GM23248 (cell line): ENCODE data around the gene EVI2A. TPM values are rescaled to one million over a fixed set of nuclear protein-coding genes. Genes with fewer than 3 reads are reported as not detected.
A peak's percentile ranks its signal among the peaks of the same experiment; 100 is the strongest.
"Not testable (repeated sequence)": the region's sequence is repeated elsewhere in the genome, so short reads cannot be mapped to it uniquely, and the experiment has no call there.

Experiments
- DNase-seq: peaks from one replicate; pipeline ENCODE4 v3.0.0-alpha.2; 2015
- H2AFZ ChIP-seq: fragments of 200-600 bp; sonication (generic); 2 replicates; pipeline ENCODE4 v1.6.1; 2016; ENCODE audit warnings: antibody characterized with exemption
- H3F3A ChIP-seq: fragments of 200-600 bp; sonication (generic); 2 replicates; pipeline ENCODE4 v1.6.1; 2016; ENCODE audit warnings: mild to moderate bottlenecking, antibody characterized with exemption, mixed run types; ENCODE audit not compliant: insufficient read depth
- H3K27ac ChIP-seq: fragments of 200-600 bp; sonication (generic); 2 replicates; pipeline ENCODE4 v1.5.1; 2016; ENCODE audit warnings: mild to moderate bottlenecking
- H3K27me3 ChIP-seq: fragments of 200-600 bp; sonication (generic); replicated peaks from 2 replicates; pipeline ENCODE4 v1.6.1; 2016; ENCODE audit warnings: mild to moderate bottlenecking; ENCODE audit not compliant: insufficient read depth
- H3K36me3 ChIP-seq: fragments of 200-600 bp; sonication (generic); 2 replicates; pipeline ENCODE4 v1.6.1; 2016; ENCODE audit warnings: low read depth, mild to moderate bottlenecking
- H3K4me1 ChIP-seq: fragments of 200-600 bp; sonication (generic); 2 replicates; pipeline ENCODE4 v1.6.1; 2016; ENCODE audit warnings: mild to moderate bottlenecking; ENCODE audit not compliant: insufficient read depth
- H3K4me2 ChIP-seq: fragments of 200-600 bp; sonication (generic); one replicate; pipeline ENCODE4 v1.6.1; 2016; ENCODE audit warnings: mild to moderate bottlenecking; ENCODE audit not compliant: unreplicated experiment
- H3K4me3 ChIP-seq: fragments of 200-600 bp; sonication (generic); 2 replicates; pipeline ENCODE4 v1.5.1; 2016; ENCODE audit warnings: mild to moderate bottlenecking
- H3K79me2 ChIP-seq: fragments of 200-600 bp; sonication (generic); 2 replicates; pipeline ENCODE4 v1.6.1; 2016; ENCODE audit warnings: mild to moderate bottlenecking; ENCODE audit not compliant: insufficient read depth
- H3K9ac ChIP-seq: fragments of 200-600 bp; sonication (generic); 2 replicates; pipeline ENCODE4 v1.6.1; 2016; ENCODE audit warnings: mild to moderate bottlenecking
- H3K9me2 ChIP-seq: fragments of 200-600 bp; sonication (generic); 2 replicates; pipeline ENCODE4 v1.6.1; 2016; ENCODE audit warnings: mixed run types, mild to moderate bottlenecking, moderate library complexity; ENCODE audit not compliant: insufficient read depth
- H3K9me3 ChIP-seq: fragments of 200-600 bp; sonication (generic); one replicate; pipeline ENCODE4 v1.6.1; 2017; ENCODE audit warnings: low read depth
- H4K20me1 ChIP-seq: fragments of 200-600 bp; sonication (generic); 2 replicates; pipeline ENCODE4 v1.6.0; 2016; ENCODE audit not compliant: insufficient read depth
- EZH2 ChIP-seq: fragments of 200-600 bp; sonication (generic); IDR thresholded peaks from 2 replicates; pipeline ENCODE4 v1.6.1; 2018; ENCODE audit warnings: antibody characterized with exemption, mild to moderate bottlenecking; ENCODE audit not compliant: insufficient read depth, poor library complexity, severe bottlenecking
- EZH2phosphoT487 ChIP-seq: fragments of 200-600 bp; sonication (generic); IDR thresholded peaks from 2 replicates; pipeline ENCODE4 v1.6.1; 2018; ENCODE audit warnings: antibody characterized with exemption, moderate library complexity, mild to moderate bottlenecking, low read depth; ENCODE audit not compliant: insufficient read depth
- WGBS, 2 experiments: methylation state at CpG; one replicate each; pipeline ENCODE4 v1.1.6; 2015 to 2017; ENCODE audit warnings: low lambda C conversion rate in 2 of 2, low coverage in 1 of 2; ENCODE audit errors: missing lambda C conversion rate in 2 of 2; 5-methylcytosine and 5-hydroxymethylcytosine counted together
- in situ Hi-C: fragments of 300-500 bp; cut with MboI; formaldehyde crosslinking; loops from 2 replicates; pipeline ENCODE4 v1.15.0; 2020
- polyA plus RNA-seq: library from polyadenylated mRNA; unstranded; fragments of >200 nt; fragmentation: Nextera tagmentation; extraction: Ambion mirVana; gene quantifications from 2 replicates; pipeline ENCODE4 v1.2.1, GENCODE V29; 2016
- total RNA-seq: library from RNA; depleted of rRNA; stranded (reverse); fragments of >200 nt; shearing (Covaris generic); gene quantifications from 2 replicates; pipeline ENCODE4 v1.2.3, GENCODE V29; 2014

The EVI2A gene
- total and polyA plus RNA-seq, 2 experiments from 2014 or later: 0.40 to 0.86 TPM

GRCh38 chr17:31318851-31319661, 2.4 kb downstream of the EVI2A start:
- WGBS, 2 experiments: 92 to 98% methylated on average over 5 of the region's 5 CpGs
- no peak overlapping the region for H3K4me3 ChIP-seq
- no peak overlapping the region for H2AFZ ChIP-seq
- no peaks in the 10 kb centered on the region for H4K20me1 ChIP-seq
- H3K36me3 ChIP-seq: no peaks in the 10 kb centered on the region
- peaks cover 24% of the 10 kb centered on the region for H3F3A ChIP-seq
- no peak for DNase-seq
- TF ChIP-seq EZH2: no peak
- no peak for TF ChIP-seq EZH2phosphoT487
- no peaks in the 10 kb centered on the region for H3K9me3 ChIP-seq
- H3K27ac ChIP-seq: no peak overlapping the region
- in situ Hi-C loops: no loop called here
- no peaks in the 10 kb centered on the region for H3K27me3 ChIP-seq
- no peak overlapping the region for H3K4me2 ChIP-seq
- H3K4me1 ChIP-seq: peaks cover 26% of the 10 kb centered on the region
- no peak overlapping the region for H3K9ac ChIP-seq
- 0 out of 2 replicates have a peak, but pooled peaks cover 6% of the 10 kb centered on the region for H3K79me2 ChIP-seq
- no peaks in the 10 kb centered on the region for H3K9me2 ChIP-seq

DNA sequence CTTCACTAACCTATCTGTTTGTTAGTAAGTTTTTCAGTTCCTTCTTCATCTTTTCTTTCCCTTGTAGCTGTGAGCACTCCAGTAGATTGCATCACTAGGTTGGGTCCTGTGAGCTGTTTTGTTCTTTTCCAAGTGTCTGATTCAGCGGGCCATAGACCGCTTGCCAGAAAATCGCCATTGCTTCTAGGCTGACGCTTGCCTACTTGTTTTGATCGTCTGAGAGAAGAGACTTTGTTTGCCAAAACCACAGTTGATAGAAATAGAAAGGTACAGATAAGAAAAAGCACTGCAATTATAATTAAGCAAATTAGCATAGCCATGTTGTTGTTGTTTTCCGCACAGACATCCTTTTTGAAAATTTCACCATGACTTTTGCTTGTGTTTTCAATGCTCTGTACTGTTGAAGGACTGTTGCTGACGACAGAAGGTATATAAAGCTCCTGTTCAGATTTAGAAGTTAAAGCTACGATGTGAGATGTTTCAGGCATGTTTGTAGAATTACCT, 3.1 kb downstream of the EVI2A start:
- no peaks in the 10 kb centered on the region for H4K20me1 ChIP-seq
- WGBS, 2 experiments: 79 to 87% methylated on average over 8 of the region's 8 CpGs
- no peaks in the 10 kb centered on the region for H3K27me3 ChIP-seq
- TF ChIP-seq EZH2phosphoT487: no peak
- TF ChIP-seq EZH2: no peak
- H3K4me2 ChIP-seq: no peak overlapping the region
- no peaks in the 10 kb centered on the region for H3K9me3 ChIP-seq
- peak; percentile 45 for DNase-seq
- H3K27ac ChIP-seq: no peak overlapping the region
- in situ Hi-C loops: no loop called here
- peaks cover 33% of the 10 kb centered on the region for H3K4me1 ChIP-seq
- no peaks in the 10 kb centered on the region for H3K9me2 ChIP-seq
- H3K36me3 ChIP-seq: no peaks in the 10 kb centered on the region
- H3K79me2 ChIP-seq: 0 out of 2 replicates have a peak, but pooled peaks cover 6% of the 10 kb centered on the region
- no peak overlapping the region for H3K4me3 ChIP-seq
- peaks cover 30% of the 10 kb centered on the region for H3F3A ChIP-seq
- no peak overlapping the region for H2AFZ ChIP-seq
- no peak overlapping the region for H3K9ac ChIP-seq

DNA sequence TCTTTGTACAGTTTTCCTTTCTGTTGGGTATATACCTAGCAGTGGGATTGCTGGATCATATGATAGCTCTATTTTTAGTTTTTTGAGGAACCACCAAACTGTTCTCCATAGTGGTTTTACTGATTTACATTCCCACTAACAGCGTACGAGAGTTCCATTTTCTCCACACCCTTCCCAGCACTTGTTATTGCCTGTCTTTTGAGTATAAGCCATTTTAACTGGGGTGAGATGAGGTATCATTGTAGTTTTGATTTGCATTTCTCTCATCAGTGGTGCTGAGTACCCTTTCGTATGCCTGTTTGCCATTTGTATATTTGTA, 6.7 kb downstream of the EVI2A start:
- peak overlapping the region; percentile 48 for H3K27ac ChIP-seq
- H2AFZ ChIP-seq: no peak overlapping the region
- no peaks in the 10 kb centered on the region for H3K36me3 ChIP-seq
- in situ Hi-C loops: no loop called here
- H3K4me2 ChIP-seq: no peak overlapping the region
- no peak for DNase-seq
- no peaks in the 10 kb centered on the region for H4K20me1 ChIP-seq
- peaks cover 17% of the 10 kb centered on the region for H3F3A ChIP-seq
- WGBS, 2 experiments: 95 to 97% methylated on average over 3 of the region's 3 CpGs
- 0 out of 2 replicates have a peak, but pooled peaks cover 6% of the 10 kb centered on the region for H3K79me2 ChIP-seq
- no peak for TF ChIP-seq EZH2phosphoT487
- no peak for TF ChIP-seq EZH2
- no peak overlapping the region for H3K9ac ChIP-seq
- no peak overlapping the region for H3K4me3 ChIP-seq
- peaks cover 16% of the 10 kb centered on the region for H3K4me1 ChIP-seq
- no peaks in the 10 kb centered on the region for H3K27me3 ChIP-seq
- no peaks in the 10 kb centered on the region for H3K9me2 ChIP-seq
- H3K9me3 ChIP-seq: no peaks in the 10 kb centered on the region

DNA sequence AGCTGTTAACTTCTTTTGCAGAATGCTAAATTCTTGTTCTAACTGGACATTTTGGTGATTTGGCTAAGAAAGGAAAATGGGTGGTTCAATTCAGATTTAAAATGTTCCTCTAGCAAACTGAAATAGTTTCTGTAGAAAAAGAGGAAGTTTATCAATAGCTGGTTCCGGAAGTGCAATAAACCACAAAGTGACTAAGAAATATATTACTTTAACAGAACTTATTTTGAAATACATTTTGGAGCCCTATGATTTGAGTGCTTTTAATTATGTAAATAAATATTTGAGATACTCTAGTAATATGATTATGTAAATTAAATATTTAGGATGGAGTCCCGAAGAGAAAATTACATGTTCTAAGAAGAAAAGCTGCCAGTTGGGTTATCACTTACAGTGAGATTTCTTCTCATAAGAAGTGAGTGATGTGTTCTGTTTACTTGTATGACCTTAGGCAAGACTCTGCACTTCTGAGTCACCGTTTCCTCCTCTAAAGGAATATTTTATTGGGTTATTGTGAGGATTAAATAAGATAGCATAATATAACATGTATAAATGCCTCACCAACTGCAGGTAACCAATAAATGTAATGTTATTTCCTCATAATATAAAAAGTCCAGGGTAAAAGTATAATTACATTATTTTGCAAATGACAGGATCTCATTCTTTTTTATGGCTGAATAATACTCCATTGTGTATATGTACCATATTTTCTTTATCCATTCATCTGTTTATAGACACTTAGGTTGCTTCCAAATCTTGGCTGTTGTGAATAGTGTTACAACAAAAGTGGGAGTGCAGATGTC, 7.2 kb downstream of the EVI2A start, which contains the start of gene EVI2B:
TSS of gene EVI2B (minus strand) at position 73 of the 800 bp plus-strand sequence. CDS start 8,445 bp downstream, outside the sequence.
- H3K4me3 ChIP-seq: peak within 1 kb of the TSS; percentile 17
- no peaks in the 10 kb centered on the region for H3K9me2 ChIP-seq
- 0 out of 2 replicates have a peak, but pooled peaks cover 6% of the 10 kb centered on the region for H3K79me2 ChIP-seq
- no peaks in the 10 kb centered on the region for H3K9me3 ChIP-seq
- no peaks in the 10 kb centered on the region for H4K20me1 ChIP-seq
- peak within 1 kb of the TSS; percentile 48 for H3K27ac ChIP-seq
- no peak for TF ChIP-seq EZH2
- no peak for TF ChIP-seq EZH2phosphoT487
- H3F3A ChIP-seq: peaks cover 17% of the 10 kb centered on the region
- in situ Hi-C loops: no loop called here
- no peak within 1 kb of the TSS for H2AFZ ChIP-seq
- peak; percentile 77 for DNase-seq
- H3K9ac ChIP-seq: no peak within 1 kb of the TSS
- 32 to 36% methylated on average over 3 of the region's 3 CpGs for WGBS, 2 experiments
- peak within 1 kb of the TSS; percentile 81 for H3K4me2 ChIP-seq
- peaks cover 16% of the 10 kb centered on the region for H3K4me1 ChIP-seq
- no peaks in the 10 kb centered on the region for H3K27me3 ChIP-seq
- H3K36me3 ChIP-seq: no peaks in the 10 kb centered on the region

DNA sequence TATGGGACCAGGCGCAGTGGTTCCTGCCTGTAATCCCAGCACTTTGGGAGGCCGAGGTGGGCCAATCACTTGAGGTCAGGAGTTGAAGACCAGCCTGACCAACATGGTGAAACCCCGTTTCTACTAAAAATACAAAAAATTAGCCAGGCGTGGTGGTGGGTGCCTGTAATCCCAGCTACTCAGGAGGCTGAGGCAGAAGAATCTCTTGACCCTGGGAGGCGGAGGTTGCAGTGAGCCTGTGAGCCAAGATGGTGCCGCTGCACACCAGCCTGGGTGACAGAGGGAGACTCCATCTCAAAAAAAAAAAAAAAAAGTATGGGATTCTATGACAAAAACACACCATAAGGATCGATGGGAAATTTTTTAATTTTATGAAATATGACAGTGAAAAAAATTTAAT, 9.2 kb downstream of the EVI2A start:
- H3K27me3 ChIP-seq: not testable (repeated sequence)

More for the DNA sequence above, 9.2 kb downstream of the EVI2A start:
- H2AFZ ChIP-seq, H3K27ac ChIP-seq, in situ Hi-C loops, H3K9me2 ChIP-seq, H3K4me3 ChIP-seq, H3K36me3 ChIP-seq, DNase-seq, H3K9ac ChIP-seq, H4K20me1 ChIP-seq, H3K4me2 ChIP-seq, H3K79me2 ChIP-seq, H3K9me3 ChIP-seq: not testable (repeated sequence)
- WGBS, 2 experiments: 83 to 85% methylated on average over 7 of the region's 7 CpGs
- H3K4me1 ChIP-seq: peaks cover 16% of the 10 kb centered on the region
- H3F3A ChIP-seq: peaks cover 17% of the 10 kb centered on the region
